ENCODE data around the gene NR2F1-AS1.

Gene NR2F1-AS1

DNA sequence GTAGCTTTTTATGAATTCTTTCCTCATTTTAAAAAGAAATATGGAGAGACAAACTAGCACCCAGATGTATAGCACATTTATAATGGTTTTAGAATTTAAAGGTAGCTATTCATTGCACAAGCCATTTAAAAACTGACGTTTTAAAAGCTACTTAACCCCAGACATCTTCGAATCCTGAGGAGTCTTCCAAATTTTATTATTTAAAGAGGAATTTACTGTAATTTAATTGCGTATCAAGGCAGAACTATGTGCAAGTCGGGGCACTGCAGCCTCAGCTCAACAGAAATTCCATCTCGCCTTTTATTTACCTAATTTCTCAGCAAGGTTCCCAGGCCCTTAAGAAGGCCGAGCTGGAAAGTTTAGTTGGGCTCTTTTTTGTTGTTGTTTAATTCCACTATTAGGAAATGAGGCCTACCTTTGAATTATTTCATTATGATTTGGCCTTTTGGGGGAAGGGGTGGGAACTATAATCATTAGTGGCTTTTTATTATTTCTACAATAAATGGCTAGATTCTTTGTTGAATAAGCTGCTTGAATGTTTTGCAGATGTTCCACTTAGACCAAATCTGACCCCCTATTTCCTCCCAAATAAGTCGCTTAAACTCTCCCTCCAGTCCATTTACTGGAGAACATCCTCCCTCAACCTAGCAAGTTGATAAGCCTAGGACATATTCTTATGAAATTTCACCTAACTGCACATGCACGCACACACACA, 22.2 kb upstream of the NR2F1-AS1 start:
- DNase-seq, result no peak

DNA sequence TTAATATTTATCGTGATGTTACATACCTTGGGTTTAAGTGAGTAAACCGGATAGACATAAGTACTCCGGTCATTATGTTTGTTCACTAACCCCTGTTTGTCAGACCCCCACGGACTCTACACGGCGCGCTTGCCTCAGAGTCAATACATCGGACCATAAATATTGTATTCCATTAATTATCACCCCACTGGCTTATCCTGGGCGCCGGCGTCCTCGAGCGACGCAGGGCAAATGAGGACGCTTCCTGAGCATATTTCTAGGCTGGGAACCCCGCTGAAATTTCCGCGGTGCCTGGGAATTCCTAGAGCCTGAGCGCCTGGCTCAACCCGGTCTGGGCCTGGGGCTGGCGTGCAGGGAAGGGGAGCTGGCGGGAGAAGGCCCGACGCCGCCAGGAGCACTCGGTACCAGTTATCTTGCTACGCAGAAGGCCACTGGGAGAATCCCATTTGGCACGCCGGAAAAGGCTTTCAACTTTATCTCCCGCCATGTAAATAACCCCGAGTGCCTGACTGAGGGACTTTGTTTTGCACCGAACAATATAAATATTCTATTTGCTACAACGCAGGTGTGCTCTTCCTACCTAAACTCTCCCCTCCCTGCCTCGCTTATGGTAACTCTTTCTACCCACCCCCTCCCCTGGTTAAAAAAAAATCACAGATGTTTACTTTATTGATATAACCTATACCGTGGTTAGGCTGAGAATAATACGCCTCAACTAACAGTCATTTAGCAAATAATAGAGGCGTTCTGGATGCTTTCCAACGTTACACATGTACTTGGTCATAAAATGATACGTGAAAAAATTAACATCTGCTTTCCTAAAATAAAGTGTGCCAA, 21.4 kb upstream of the NR2F1-AS1 start:
- no peak for DNase-seq

DNA sequence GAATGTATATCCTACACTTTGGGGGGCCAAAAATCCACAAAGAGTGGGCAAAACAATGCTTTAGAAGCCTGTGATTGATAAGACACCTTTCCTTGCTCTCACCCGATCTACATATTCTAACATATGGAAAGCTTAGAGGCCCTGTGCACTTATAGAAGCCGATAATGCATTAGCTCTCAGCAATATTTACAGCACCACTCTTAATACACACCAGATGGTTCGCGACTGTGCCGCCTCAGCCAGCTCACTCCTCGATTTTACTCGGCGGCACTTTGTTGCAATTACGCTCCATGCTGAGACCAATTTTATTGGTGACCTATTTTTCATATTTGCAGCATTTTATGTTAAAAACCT, 20.8 kb upstream of the NR2F1-AS1 start:
- no peak for DNase-seq

DNA sequence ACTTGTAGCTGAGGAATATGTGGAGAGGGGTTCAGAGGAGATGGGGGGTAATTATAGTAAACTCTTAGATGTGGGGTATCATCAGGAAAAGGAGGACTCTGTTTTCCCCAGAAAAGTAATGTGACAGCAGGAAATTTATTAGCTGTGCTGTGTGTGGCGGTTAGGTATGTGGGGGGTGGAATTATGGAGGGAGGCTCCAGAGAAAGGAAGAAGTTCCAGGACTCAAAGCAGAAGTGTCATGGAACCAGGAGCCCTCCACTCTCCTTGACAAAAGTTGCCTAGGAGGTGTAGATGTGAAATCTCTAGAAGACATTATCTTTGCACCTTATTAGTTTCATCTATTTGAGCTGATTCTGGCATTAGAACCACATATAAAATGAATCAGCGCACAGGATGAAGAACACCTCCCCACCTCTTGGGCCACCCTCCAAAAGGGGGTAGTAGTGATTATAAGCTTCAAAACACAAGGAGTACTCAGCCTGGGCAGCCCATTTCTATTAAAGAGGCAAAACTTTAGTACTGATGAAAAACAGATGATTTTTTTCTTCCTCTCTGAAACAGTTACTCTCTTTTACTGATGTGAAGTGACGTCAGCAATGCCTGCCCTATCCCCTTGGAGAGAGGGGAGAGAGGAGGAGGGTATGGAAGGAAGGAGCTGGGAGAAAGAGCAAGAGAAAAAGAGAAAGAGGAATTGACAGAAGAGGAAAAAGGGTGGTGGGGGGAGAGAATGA, 20.2 kb upstream of the NR2F1-AS1 start:
- DNase-seq, result no peak

DNA sequence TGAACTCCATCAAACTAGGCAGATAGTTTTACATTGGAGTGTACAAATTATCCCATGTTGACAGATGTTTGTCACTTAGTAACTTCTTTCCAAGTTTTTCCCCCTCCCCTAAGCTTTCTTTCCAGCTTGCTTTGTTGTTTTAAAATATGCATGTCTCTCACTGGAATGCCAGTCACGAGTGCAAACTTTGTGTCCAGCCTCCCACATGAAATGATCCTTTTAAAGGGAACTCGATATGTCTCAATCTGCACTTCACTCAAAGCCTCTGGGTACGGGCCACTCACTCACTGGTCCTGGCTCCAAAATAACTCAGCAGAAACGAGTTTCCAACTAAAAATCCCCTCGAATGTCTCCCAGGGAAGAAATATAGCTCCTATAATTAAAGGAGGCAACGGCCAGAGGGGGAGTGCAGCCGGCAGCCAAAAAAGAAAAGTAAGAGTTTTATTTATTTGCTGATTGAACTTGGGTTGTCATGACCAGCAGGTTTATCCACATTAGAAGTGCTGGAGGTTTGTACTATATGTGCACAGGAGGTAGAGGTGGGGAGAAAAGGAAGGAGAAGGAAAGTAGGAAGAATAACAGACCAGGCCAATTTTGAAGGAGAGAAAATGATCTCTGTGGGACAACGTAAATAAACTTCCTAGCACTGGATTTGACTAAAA, 19.5 kb upstream of the NR2F1-AS1 start:
- DNase-seq, result no peak

DNA sequence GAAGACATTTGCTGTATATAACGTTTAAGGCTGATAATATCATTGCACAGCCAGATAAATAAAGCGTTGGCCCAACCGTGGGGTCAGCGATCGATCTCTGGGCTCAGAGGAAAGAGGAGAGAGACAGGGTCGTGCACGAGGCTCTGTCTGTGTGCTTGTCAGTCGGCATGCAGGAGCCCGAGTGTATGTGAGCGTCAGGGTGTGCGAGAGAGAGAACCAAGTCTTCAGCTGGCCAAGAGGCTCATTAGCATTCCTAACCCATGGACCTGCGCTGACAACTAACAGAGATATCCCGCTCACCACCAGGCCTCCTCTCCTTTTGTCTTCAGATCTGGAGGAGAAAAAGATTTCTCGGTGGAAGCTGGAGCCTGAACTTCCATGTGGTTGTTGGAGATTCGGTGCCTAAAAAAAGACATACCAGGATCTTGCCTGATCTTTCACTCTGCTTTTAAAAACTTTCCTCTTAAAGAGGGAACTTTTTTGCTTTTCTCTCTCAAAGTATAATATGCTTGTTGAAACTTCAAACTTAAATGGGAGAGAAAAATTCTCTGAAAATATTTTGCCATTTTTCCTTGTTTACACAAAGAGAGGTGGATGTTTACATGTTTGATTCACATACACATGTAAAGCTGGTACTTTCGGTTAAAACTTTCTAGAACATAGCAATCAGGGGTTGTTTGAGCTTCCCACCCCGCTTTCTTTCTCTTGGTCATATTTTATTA, 18.5 kb upstream of the NR2F1-AS1 start:
- DNase-seq, result no peak

DNA sequence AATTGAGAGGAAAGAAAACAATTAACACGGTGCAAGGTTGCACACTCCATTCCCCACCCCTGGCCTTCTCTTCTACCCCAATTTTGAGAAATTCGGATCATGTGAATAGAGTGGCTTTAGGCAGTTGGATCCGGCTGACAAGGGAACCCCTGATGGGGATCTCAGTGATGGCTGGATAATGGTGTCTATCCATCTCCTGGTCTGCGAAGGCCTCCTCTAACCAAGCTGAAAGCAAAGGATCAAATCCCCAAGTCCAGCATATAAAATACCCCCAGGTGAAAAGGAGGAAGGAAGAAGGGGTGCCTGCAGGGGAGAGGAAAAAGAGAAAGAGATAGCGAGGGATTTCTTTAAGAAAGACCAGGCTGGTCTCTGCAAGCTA, 18.0 kb upstream of the NR2F1-AS1 start:
- DNase-seq, result no peak

DNA sequence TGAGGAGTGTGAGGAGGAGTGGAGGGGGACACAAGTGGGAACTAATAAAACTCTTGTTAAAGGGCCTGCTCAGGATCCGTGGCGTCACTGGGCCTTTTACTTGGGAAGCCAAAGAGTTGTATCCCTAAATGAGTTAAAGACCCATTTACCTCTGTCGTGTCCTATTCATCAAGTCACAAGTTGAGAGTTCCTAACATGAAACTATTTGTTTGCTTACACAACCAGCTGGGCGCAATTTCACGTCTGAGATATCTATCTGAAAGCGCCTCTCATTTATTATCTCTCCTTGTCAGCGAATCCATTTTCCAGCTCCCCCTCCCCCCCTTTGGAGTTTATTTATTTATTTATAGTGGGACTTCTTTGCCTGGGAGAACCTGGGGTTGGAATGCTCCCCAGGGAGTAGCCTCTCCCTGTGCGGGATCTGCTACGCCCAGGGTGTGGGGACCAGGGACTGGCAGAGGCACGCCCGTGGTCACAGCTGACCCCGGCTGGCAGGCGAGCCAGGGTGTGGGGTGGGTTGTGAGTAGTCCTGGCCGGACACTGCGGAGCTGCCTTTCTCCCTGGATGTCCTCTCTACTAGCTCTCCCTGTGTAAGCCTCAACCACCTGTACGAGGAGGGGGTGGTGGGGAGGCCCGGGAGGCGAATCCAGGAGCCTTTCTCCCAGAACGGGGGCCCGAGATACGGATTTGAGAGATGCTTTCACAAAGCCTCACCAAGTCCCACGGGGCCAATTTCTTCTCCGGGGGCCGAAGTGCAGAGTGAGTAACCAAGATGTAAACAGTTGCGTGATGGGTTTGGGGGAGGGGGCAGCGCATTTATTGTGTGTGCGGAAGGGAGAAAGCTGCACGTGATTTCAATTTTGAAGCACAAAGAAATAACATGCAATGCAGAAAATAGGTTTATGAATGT, 17.3 kb upstream of the NR2F1-AS1 start:
- DNase-seq, result no peak

DNA sequence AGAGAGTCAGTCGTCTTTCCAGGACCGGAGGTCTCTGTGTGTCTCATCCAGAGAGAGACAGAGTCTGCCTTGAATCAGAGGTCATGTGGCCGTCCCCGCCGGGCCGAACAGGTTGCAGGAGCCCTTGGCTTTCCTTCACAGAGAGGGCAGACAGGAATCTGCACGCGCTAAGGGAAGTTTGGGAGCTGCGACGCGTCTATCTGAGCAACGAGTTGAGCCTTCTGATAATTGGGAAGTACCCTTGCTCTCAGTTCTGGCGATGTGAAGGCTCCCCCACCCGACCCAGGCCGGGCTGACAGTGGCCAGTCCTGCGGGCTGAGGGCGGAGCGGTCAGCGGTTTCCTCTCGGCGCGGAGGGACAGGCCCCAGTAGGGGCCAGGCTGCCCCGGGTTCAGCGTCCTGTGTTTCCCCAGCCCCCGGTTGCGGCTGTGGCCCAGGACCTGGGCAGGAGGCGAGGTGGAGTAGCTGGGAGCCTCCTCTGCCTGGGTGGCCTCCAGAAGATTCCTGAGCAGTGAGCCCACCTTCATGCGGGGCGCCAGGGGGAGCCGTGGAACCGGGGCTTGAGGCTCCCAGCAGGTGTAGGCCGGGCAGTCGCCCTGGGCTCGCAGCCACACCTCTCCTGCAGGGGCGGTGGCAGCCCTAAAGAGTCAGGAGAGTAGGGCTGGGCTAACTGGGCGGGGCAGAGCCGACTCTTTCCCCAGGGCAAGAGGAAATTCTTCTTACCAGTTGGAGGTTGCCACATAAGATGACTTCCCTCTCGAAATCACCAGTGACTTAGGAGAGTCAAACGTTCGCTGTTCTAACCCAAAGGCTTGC, 15.9 kb upstream of the NR2F1-AS1 start:
- no peak for DNase-seq

DNA sequence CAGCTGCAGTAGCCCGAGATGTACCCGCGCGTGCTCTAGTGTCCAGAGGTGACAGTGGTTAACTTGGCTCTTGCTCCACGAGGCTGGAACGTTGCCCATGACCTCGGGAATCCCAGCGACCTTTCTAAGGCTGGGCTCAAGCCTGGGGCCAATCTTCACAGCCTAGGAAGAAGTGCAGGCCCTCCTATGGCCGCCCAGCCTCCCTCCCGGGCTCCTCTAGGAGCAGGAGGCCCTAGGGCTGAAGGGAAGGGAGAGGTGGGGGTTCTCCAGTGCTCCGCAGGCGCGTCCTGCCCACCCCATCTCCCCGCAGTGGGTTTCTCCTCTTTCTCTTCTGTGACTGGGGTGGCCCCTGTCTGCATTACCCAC, 15.3 kb upstream of the NR2F1-AS1 start:
- no peak for DNase-seq

DNA sequence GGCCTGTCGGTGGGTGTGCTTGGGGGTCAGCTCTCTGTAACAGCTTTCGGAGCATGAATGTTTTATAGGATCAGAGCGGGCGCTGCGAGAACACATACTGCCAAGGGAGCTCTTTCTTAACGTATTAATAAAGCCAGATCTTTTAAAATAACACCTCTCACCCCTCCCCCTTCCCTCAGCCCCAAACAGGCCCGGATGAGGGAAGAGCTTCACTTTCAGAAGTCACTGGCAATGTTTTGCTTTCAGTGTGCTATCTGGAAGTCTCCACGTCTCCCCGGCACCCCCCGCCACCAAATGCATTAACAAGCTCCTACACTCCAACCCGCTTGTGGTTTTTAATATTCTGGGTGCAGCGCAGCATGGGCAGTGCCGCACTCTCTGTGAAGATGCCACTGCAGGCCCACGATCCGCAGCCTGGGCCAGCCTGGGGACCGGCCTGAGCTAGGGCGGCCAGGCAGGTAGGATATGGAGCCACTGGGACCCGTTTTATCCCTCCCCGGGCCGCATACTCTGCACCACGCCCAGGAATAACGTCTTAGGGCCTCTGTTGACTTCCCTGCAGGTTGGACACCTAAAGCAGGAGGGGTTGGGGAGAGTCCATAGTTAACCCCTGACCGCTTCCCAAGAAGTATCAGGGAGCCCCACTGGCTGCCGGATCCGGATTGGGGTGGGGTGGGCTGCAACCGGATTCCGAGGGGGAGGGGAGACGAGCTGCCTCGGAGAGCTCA, 14.6 kb upstream of the NR2F1-AS1 start:
- DNase-seq, result no peak

DNA sequence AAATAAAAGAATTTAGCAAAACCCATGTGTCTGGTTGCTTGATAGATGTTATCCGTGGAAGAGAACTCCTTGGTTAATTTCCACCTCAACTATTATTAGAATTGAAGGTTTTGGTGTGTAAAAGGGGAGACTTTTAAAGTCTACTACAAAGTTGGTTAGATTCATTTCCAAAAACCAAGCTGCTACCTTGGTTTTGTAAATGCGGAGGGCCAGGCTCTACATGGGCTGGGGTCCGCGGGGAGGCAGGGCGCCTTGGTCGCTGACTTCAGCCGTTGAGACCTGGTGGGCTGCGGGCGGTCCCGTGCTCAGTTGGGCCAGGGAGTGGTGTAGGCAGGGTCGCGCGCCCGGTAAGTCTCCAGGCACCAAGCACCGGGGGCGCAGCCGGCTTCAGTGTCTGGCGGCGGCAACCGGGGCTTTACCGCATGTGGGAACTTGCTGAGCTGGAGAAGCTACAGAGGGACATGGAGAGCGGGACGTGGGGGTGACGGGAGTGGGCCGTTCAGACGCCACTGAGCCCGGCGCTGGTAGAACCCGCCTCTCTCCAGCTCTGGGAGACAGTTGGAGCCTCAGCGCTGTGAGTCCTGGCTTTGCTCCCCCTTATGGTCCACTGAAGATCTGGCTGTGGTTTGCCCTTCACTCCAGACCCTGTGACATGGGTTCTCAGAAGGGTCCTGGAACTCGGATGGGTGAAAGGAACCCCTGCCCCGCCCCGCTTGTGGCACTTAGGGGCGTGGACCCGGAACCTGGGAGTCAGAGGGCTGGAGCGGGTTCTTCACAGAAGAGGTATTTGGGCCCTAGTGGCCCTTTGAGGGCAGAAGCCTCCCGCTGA, 13.8 kb upstream of the NR2F1-AS1 start:
- no peak for DNase-seq

DNA sequence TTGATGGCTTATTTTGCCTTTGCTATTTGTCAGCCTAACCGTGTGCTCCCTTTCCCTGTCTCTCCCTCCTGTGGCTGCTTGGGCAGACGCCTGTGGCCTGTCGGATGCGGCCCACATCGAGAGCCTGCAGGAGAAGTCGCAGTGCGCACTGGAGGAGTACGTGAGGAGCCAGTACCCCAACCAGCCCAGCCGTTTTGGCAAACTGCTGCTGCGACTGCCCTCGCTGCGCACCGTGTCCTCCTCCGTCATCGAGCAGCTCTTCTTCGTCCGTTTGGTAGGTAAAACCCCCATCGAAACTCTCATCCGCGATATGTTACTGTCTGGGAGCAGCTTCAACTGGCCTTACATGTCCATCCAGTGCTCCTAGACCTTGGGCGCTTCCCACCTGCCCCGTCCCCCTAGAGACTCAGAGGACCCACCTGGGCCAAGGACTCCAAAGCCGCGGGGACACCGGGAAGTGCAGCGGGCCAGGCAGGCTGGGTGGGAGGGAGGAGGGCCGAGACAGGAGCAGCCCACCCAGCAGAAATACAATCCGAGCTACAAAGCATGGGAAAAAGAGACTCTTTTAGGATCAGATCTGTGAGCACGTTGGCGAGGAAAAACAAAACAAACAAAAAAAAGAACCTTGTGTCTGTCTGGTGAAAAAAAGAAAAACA, 12.6 kb upstream of the NR2F1-AS1 start:
- no peak for DNase-seq

DNA sequence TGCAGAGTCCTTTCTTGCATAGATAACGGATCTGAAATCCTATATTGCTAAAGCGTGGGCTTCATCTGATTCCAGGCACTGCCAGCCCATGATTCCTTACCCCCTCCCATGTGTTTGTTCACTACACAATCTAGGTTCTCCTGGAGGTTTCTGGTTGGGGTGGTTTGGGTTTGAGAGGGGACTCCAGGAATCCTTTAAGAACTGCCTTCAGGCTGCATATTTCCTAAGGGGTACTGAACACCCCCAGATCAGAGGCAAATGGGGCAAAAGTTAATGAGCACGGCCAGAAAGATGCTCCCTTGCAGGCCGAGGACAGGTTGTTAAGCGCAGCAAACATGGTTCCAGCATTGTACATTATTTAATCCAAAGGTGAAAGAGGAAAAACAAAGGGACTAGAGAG, 11.9 kb upstream of the NR2F1-AS1 start:
- no peak for DNase-seq

DNA sequence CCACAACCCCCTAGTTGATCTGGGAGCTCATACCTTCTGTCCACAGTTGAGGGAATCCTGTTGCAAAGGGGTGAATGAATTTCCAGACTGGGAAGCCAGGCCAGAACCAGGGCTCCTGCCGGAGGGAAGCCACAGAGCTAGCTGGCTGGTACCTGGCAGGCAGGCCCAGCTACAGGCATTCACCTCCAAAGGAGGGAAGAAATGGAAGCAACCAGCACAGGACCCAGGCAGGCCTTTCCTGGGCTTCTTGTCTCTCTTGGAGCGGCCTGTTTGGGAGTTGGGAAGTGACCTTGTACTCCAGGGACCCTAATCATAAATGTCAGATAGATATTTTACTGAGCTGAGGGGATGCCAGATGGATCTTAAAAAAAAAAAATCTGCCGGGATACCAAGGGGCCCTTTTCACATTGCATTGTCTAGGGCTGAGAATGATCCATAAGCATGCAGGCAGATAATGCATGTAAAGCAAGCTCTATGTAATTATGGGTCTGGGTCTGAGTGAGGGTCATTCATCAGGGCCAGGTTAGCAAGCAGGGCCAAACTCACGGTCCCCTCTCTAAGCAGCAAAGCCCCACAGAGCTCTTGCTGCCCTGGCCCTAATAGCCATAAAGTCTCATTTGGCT, 10.4 kb upstream of the NR2F1-AS1 start:
- DNase-seq, result no peak

DNA sequence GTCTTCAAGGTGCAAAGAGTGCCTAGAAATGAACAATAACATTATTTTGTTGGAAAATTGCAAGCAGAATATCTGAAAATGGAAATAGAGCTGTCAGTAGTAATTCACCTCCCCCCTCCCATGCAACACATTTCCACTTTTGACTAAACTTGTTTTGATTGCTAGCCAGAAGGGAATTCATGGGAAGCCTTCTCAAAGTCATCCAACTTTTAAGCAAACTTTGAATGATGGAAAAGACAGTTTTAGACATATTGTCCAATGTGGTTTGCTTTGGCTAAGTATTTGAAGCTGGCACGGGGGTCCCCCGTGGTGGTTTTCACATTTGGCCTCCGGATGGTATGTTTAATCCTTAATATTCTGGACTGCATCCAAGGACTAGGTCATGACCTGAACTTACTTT, 9.5 kb upstream of the NR2F1-AS1 start:
- no peak for DNase-seq

DNA sequence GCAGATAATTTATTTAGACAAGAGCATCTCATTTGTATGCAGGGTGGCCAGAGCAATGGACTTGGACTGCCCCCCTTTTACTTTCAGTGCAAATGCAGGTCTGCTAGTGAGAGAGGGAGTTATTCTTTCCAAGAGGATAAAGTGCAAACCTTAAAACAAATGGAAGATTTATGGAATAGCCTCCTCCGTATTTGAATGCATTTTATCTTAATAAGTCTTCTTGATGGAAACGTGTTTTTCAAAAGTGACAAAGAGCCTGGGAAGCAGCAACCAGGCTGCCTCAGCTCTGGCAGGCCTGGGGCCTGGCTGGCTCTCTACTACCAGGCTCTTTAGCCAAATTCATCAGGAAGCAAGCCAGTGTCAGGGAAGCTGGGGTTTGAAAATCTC, 8.8 kb upstream of the NR2F1-AS1 start:
- no peak for DNase-seq

Data from stimulated activated CD4-positive, alpha-beta T cell treated with anti-CD3 and anti-CD28 coated beads, Interleukin-1b, Interleukin-23, amount 100 ng/mL, for 48 hours (primary cell).